ENCODE results near the gene FABP1. TPM values are rescaled to one million over a fixed set of nuclear protein-coding genes. Genes with fewer than 3 reads are reported as not detected.

The FABP1 gene
- polyA plus RNA-seq, 1 experiment = not detected

DNA sequence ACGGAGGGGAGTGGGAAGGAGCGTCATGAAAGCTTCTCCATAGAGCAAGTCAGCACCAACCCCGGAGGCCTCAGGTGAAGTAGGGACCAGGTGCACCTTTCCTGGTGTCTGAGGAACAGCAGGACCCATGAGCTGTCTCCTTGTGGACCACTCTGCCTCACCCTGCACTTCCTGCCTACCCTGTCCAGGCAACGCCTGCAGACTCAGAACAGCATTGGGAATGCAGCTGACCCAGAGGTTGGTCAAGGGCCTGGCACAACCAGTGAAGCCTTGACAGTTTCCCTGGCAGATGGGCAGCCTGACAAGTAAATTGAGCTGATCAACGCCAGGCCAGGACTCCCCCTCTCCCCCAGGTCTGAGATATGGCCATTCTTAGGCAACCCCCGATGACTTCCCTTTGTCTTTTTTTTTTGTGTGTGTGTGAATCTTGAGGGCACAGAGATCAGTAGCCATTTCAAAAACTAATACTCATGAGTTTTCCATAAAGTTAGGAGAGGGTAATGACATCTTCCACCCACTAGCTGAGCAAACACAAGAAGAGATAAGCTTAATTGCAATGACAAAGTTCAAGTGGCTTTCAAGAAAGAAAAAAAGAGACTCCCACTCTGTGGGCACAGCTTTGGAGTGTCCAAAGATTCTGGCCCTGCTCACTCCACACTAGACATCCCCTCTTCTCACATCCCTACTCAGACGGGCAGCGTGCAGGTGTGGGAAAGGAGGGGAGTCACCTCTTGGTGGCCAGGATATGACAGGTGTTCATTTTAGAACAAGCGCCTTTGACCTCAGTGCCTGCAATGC lies 3.5 kb upstream of the FABP1 start:
- TF ChIP-seq CTCF (IDR thresholded peaks at IDR 0.05; ENCODE audit: insufficient read depth, low read depth, low read length) = no peak
- 0 out of 2 replicates have a peak, but pooled peaks cover 1% of the 10 kb centered on the region for H3K27me3 ChIP-seq (ENCODE audit: control insufficient read depth, insufficient read depth, low read length)
- no peak for DNase-seq (ENCODE audit: low read depth)
- no peaks in the 10 kb centered on the region for H3K36me3 ChIP-seq (ENCODE audit: control insufficient read depth, insufficient read depth, low read length)
- CTCF ChIA-PET = interaction anchor here (1.2 kb wide), 1 partner anchor 71 kb away, joined by 6 read pairs; no protein-coding TSS in a partner anchor
- no peak overlapping the region for H3K4me3 ChIP-seq (ENCODE audit: low read depth, low read length)
- POLR2A ChIA-PET = no interaction called here

DNA sequence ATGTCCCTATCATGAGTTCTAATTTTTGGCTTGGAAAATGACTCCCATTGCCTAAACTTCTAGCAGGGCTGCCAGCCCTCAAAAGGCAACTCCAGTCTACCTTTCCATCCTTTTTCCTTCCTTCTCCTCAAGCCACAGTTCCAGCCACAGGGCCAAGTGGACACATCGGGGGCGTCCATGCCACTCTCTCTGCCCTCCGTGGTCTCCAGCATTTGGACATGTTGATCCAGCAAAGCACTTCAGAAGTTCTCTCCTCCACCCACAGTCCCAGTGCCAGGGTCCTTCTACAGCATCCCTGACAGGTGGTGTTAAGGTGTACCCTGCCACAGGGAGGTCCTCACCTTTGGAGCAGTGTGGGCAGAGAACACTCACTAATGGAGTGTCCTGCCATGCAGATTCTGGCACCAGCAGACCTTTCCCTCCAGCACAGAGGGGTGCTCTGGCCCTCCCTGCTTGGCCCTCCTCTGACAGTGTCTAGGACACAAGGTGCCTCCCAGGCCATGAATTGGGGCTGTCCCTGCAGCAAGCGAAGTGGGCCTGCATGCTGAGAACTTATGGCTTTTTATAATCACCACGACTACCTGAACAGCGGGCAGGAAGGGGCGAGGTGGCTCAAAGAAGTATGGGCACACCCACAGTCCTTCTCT lies 1.6 kb upstream of the FABP1 start:
- DNase-seq (ENCODE audit: low read depth) = no peak
- Histone ChIP-seq H3K4me3 (ENCODE audit: low read depth, low read length) (no peak overlapping the region), H3K27me3 (ENCODE audit: control insufficient read depth, insufficient read depth, low read length) (no peaks in the 10 kb centered on the region), H3K36me3 (ENCODE audit: control insufficient read depth, insufficient read depth, low read length) (no peaks in the 10 kb centered on the region)
- ChIA-PET CTCF (no interaction called here), POLR2A (interaction anchor here (0.6 kb wide), 1 partner anchor 30 kb away, joined by 3 read pairs; no protein-coding TSS in a partner anchor)
- no peak for TF ChIP-seq CTCF (IDR thresholded peaks at IDR 0.05; ENCODE audit: insufficient read depth, low read depth, low read length)

DNA sequence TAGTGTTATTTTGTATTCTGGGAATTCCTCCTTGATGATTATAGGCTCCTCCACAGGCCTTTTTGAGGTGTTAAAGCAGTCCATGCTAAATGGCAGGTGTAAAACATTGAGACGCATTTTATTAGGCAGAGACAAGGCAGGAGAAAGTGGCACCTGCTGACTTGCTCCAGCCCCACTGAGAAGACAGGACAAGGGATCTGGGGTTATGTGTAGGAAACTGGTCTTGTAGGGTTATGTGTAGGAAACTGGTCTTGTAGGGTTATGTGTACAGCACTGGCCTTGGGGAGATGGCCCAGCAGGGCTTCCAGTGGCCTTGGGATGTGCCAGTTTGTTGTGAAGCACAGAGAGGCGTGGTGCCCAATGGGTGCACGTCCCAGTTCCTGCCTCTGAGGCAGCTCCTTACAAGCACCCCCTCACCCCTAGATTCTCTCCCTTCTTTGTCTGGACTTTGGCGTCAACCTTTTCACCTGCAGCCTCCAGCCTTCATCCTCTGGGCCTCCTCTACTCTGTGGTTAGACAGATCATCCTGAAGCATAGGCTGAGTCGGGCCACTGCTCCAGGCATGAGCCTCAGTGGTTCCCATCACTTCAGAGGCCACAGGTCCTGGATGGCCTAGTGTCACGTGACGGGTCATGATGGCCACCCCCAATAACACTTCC lies 921 bp upstream of the FABP1 start:
- no peak overlapping the region for H3K4me3 ChIP-seq (ENCODE audit: low read depth, low read length)
- TF ChIP-seq CTCF (IDR thresholded peaks at IDR 0.05; ENCODE audit: insufficient read depth, low read depth, low read length) = no peak
- no peaks in the 10 kb centered on the region for H3K27me3 ChIP-seq (ENCODE audit: control insufficient read depth, insufficient read depth, low read length)
- ChIA-PET CTCF (no interaction called here), POLR2A (no interaction called here)
- H3K36me3 ChIP-seq (ENCODE audit: control insufficient read depth, insufficient read depth, low read length) = no peaks in the 10 kb centered on the region
- no peak for DNase-seq (ENCODE audit: low read depth)

DNA sequence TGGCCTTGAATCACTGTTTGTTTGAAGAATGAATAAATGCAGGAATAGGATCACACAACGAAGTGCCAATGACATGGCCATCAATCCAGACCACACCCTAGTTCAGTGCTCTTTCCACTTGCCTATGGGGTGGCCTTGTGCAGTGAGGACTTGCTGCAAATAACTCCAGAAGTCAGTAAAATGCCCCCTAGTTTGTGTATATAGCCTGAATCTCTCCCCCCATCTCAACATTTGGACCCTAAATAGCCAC lies 299 bp downstream of the FABP1 start:
- POLR2A ChIA-PET = no interaction called here
- CTCF ChIA-PET = interaction anchor here (1.2 to 1.5 kb wide), 2 partner anchors 24 to 67 kb away, joined by 3 read pairs; no protein-coding TSS in a partner anchor
- no peak overlapping the region for H3K4me3 ChIP-seq (ENCODE audit: low read depth, low read length)
- no peaks in the 10 kb centered on the region for H3K36me3 ChIP-seq (ENCODE audit: control insufficient read depth, insufficient read depth, low read length)
- DNase-seq (ENCODE audit: low read depth) = no peak
- no peaks in the 10 kb centered on the region for H3K27me3 ChIP-seq (ENCODE audit: control insufficient read depth, insufficient read depth, low read length)
- TF ChIP-seq CTCF (IDR thresholded peaks at IDR 0.05; ENCODE audit: insufficient read depth, low read depth, low read length) = no peak

Data from BJ (cell line).